ENCODE measurements around the gene UBE2F.
"Not testable (repeated sequence)": the region's sequence is repeated elsewhere in the genome, so short reads cannot be mapped to it uniquely, and the experiment has no call there.

Gene UBE2F

GRCh38 chr2:237981621-237982020 lies 14.8 kb downstream of the UBE2F start:
- not testable (repeated sequence) for DNase-seq

DNA sequence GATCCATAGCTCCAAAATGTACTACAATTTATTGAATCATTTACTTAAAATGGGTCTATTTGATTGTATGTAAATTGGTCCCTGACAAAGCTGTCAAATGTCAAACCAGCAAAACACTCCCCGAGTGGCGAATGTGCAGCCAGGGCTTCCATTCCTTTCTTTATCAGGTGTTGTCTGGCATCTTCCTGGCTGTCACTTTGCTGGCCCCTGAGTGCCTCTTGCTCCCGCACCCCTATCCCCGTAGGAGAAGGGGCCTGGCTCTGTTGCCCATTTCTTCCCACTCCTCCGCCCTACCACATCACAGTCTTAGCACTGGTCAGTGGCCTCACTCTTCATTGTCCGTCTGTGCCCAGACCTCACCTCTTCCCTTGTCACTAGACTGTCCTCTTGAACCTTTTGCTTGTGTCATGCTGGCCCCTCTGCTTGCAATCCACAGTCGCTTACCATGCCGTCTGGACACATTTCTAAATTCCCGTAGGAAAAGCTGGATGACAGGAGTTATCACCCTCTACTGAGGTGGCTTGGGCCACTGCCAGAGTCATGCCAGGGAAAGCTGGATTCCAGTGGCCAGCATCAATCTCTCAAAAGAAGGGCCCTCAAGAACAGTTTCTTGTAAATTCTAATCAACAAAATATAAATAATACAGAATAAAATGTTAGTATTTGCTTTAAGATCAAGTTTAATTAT lies 15.4 kb downstream of the UBE2F start:
- DNase-seq = no peak

- no peak for DNase-seq
Measured at GRCh38 chr2:237983922-237984321, 17.1 kb downstream of the UBE2F start.

DNA sequence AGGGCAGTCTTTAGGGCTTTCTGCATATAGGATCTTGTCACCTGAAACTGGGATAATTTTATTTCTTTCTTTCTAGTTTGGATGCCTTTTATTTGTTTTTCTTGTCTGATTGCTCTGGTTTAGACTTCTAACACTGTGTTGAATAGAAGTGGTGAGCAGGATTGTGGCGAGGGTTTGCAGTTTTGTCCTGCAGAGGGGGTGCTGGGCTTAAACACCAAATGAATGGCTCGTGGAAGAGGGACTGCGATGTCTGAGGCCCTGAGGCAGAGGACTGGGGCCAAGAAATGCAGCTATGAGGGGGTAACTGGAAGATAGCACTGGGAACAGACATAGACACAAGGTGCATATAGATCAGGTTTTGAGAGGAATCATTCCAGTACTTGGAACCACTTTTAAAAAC lies 20.5 kb downstream of the UBE2F start:
- DNase-seq = no peak

- DNase-seq = no peak
Measured at GRCh38 chr2:237993701-237994100, 26.9 kb downstream of the UBE2F start.

GRCh38 chr2:237995036-237995435 lies 28.2 kb downstream of the UBE2F start:
- DNase-seq = no peak

DNA sequence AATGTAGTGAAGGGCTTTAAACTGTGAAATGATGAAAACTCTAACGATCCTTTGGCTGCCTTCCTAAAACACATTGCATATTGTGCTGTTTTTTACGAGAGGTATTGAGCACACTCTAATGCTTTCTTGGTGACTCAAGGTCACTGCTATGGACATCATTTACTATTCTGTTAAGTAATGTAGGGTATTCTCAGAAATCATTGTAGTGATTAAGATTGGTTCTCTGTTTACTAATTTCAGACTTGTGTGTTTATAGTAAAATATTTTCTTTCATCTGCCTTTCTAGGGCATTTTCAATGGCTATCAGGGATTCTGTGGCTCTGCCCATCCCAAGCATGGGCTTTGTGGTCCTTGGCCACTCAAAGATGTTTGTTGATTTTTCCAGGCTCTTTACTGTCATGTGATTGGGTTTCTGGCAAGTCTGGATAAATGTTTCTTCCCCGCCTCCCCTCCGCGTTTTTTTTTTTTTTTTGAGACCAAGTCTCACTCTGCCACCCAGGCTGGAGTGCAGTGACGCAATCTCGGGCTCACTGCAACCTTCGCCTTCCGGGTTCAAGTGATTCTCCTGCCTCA lies 29.3 kb downstream of the UBE2F start:
- no peak for DNase-seq

DNA sequence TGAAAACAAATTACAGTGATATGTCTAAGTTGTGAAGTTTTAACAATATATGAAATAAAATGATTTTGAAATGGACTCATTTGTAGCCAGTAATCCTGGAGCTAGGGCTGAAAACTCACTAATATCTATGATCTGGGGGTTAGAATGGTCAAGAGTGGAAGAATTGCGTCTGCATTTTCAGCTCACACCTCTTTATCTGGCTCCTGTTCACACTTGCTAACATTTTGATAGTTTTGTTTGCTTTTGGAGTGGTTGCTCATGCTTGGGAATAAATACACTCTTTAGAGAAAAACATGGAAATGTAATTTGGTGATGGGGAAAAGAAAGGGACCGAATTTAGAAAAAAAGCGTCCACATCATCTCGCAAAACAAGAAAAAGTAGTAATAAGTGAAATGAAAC lies 30.7 kb downstream of the UBE2F start:
- no peak for DNase-seq

DNA sequence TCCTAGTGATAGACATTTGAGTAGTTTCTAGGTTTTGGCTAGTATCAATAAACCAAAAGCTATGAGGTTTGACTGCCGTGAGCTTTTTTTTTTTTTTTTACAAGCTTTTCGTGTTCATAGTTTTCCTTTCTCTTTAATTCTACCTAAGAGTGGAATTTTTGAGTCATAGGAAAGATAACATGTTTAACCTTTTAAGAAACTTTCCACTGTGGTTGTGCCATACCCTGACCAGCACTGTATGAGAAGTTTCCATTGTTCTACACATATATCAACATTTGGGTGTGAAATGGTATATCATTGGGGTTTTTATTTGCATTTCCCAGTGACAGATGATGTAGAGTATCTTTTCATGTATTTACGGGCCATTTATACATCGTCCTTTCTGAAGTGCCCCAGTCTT lies 31.7 kb downstream of the UBE2F start:
- no peak for DNase-seq

DNA sequence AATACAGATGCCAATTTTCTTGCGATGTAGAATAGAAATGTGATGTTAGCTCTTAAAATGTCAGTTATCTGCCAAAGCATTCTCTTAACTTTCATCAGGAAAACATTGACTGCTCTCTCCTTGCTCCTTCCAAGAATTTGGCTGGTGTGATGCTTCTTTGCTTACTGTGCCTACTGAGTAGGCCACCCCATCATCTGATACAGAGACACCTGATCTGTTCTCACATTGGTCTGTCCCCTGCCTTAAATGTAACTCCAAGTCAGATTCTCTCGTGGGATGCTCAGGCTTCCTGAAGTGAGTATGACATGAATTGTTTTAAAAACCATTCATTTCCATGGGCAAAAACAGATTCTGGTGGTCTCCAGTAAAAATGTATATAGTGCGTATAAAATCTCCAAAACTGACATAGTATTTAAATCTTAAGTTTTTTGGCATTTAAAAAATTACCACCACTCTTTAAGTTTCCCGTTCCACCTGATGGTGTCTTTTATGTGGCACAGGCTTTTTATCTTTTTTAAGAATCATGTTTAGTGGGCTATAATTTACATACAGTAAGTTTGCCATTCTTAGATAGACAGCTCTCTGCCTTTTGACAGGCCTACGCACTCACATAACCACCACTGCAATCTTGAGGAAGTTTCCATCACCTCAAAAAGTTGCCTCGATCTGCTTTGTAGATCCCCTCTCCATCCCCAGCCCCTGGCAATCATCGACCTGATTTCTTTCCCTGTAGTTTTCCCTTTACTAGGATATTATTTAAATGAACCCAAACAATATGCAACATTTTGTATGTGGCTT lies 36.6 kb downstream of the UBE2F start:
- DNase-seq = no peak

DNA sequence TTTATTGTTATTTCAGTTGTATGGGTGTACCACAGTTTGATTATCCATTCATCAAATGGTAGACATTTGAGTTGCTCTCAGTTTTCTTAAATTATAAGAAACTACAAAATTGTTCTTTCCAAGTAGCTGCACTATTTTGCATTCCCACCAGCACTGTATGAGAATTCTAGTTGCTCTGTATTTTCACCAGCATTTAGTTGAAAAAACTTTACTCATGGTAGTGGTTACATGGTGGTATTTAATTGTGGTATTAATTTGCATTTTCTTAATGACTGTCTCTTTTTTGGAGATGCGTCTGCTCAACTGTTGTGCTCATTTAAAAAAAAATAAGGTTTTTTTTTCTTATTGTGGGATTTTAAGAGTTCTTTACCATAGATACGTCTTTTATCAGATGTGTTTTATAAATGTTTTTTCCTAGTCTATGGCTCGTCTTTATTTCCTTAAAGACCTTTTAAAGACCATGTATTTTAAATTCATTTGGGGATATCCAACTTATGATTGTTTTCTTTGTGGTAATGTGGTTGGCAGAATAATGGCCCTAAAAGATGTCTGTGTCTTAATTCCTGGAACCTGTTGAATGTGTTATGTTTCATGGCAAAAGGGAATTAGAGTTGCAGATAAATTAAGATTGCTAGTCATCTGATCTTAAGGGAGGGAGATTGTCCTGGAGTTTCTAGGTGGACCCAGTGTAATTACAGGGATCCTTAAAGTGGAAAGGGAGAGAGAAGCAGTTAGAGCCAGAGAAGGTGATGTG lies 37.4 kb downstream of the UBE2F start:
- DNase-seq = no peak

DNA sequence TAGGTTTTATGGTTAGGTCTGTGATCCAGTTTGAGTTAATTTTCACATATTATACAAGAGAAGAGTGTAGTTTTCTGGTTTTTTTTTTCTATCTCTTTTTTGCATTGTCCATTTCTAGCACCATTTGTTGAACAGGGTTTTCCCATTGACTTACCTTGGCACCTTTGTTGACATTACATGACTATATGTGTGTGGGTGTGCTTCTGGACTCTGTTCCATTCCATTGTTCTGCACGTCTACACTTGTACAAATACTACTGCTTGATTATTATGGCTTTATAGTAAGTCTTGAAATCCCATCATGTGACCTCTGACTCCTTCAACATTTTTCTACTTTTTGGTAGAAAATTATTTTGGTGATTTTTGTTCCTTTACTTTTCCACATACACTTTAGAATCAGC lies 38.7 kb downstream of the UBE2F start:
- DNase-seq = no peak

DNA sequence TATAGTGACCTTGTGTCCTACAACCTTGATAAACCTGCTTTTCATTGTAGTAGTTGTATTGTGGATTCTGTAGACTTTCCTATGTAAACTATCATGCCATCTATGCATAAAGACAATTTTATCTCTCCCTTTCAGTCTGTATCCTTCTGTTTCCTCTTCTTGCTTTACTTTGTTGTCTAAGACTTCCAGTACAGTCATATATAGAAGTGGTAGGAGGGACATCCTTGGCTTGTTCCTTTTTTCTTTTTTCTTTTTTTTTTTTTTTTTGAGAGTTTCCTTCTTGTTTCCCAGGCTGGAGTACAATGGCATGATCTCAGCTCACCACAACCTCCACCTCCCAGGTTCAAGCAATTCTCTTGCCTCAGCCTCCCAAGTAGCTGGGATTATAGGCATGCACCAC lies 39.7 kb downstream of the UBE2F start:
- no peak for DNase-seq

- no peak for DNase-seq
Measured at GRCh38 chr2:238007924-238008323, 41.1 kb downstream of the UBE2F start.

- no peak for DNase-seq
Measured at GRCh38 chr2:238009563-238009962, 42.7 kb downstream of the UBE2F start.

DNA sequence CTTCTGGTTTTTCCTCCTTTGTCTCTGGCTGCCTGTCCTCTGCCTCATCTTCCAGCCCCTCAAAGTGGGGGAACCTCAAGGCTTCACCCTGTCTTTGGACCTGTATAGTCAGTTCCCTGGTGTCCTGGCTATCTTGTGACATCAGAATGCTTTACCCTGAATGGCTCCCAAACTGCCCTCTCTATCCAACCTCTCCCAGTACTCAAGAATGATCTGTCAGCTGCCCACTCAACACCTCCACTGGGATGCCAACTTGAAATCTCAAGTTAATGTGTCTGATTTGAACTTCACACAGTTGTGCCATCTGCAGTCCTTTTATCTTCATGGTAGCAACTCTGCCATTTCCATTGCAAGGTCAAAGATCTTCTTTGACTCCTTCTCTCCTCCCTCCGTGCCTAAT lies 43.8 kb downstream of the UBE2F start:
- no peak for DNase-seq

DNA sequence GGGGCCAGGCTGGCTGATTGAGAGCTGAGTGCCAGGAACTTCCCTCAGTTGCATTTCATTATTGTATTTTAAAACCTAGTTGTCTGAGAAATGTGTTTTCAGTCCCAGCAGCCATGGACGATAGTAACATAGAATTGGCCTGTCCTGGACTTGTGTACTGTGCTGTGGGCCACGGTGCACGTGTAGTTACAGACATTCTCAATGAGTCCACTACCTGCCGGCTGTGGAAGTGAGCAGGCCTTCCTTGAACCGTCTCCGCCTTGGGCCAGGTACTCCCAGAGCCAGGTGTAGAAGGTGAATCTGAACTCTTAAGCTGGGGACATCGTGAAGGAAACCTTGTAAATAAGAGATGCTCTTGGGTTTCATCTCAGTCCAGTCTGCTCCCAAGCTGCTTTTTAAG lies 47.0 kb downstream of the UBE2F start:
- no peak for DNase-seq

DNA sequence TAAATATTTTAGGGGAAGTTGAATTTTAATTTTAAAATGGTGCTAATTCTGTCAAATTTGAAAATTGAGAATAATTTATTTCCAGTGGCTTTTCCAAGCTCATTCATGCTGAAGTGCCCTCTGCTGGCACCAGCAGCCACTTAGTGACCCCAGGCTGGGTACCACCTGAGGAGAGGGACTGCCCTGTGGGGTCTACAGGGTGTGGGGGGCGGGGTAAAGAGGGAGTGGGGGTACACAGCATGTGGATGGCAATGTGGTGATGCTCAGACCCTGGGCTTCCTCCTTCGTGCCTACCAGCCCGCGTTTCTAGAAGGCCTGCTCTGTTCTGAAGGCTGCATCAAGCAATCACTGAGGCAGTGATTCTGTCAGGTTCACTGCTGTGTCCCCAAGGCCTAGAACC lies 48.9 kb downstream of the UBE2F start:
- DNase-seq = no peak

- no peak for DNase-seq
Measured at GRCh38 chr2:238016526-238016925, 49.7 kb downstream of the UBE2F start.

DNA sequence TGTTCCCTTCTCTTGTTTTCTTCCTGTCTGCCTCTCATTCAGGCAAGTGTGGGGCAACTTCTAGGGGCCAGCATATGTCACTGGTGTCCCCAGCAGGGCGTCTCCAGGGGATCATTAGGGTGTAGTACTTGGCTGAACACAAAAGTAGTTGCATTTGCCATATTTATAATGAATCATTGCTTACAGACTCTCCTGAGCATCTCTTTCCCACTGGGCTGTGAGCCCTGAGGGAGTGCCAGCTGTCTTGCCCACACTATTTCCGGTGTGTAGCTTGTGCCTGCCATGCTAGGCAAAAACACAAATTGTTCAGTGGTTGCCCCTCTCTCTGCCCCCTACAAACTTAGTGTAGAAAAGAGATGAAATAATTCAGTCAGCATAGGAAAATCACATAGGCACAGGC lies 53.1 kb downstream of the UBE2F start:
- no peak for DNase-seq

GRCh38 chr2:238020816-238021215 lies 54.0 kb downstream of the UBE2F start:
- DNase-seq = no peak

DNA sequence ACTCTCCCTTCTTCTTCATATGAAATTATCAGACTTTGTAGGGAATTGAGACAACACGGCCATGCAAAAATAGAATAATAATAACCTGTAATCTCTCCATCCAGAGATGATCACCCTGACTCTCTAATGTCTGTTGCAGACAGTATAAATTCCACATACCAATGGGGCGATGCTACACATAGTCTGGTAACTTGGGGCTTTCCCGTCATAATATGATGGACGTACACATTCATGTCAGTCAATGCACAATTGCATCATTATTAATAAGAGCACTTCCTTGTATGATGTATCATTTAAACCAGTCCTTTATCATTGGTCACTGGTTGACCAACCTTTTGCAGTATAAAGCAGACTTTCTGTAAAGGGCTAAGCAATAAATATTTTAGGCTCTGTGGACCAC lies 54.5 kb downstream of the UBE2F start:
- DNase-seq = no peak

DNA sequence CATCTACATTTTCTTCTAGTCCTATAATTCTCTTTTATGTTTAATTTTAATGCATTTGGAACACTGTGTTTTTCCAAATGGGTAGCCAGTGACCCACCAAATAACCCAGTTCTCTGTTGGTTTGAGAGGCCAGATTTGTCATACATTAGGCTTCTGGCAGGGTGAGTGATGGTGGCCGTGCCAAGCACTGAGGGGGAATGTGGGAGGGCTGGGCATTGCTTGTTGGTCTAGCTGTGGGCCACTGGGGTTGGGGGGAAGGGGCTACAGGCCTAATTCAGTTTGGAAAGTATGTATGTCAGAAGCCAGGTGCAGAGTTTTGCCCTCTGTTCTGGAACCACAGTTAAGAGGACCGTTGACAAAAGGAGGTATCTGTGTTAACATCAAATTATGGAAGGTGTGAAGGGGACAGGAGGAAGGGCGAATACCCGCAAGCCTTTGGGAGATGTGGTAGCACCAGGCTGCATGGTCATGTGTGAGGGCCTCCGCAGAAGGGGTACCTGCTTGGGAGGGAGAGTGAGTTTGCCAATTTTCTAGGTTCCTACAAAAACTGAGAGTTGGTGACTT lies 55.9 kb downstream of the UBE2F start:
- DNase-seq = no peak

Data from cortex of kidney (tissue), 1 donor.